GM21528 (cell line): ENCODE measurements around the gene TH.
"Not testable (repeated sequence)": the region's sequence is repeated elsewhere in the genome, so short reads cannot be mapped to it uniquely, and the experiment has no call there.

Experiments used
- ATAC-seq: cut with Tn5 transposase; IDR thresholded peaks from one replicate; pipeline ENCODE4 v1.9.1; 2021; ENCODE audit warnings: mild to moderate bottlenecking, moderate library complexity; ENCODE audit not compliant: unreplicated experiment, low FRiP score

The TH gene

DNA sequence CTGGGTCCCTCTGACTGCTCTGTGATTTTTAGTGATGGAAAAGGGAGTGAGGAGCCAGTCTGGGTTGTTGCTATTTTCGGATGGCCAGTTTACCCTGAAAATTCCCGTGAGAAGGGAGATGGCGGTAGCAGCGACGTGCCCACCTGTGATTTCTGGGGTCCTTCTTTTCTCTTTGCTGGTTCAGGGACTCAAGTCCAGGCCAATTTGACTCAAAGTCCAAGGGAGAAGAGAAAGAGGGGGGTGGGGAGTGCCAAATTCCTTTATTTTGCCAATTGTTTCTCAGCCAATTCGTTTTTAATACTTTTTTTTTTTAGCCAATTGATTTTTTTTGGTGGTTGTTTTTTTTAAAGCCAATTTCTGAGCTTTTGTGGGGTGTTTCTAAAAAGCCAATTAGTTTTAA, 39.4 kb downstream of the TH start:
- no peak for ATAC-seq

DNA sequence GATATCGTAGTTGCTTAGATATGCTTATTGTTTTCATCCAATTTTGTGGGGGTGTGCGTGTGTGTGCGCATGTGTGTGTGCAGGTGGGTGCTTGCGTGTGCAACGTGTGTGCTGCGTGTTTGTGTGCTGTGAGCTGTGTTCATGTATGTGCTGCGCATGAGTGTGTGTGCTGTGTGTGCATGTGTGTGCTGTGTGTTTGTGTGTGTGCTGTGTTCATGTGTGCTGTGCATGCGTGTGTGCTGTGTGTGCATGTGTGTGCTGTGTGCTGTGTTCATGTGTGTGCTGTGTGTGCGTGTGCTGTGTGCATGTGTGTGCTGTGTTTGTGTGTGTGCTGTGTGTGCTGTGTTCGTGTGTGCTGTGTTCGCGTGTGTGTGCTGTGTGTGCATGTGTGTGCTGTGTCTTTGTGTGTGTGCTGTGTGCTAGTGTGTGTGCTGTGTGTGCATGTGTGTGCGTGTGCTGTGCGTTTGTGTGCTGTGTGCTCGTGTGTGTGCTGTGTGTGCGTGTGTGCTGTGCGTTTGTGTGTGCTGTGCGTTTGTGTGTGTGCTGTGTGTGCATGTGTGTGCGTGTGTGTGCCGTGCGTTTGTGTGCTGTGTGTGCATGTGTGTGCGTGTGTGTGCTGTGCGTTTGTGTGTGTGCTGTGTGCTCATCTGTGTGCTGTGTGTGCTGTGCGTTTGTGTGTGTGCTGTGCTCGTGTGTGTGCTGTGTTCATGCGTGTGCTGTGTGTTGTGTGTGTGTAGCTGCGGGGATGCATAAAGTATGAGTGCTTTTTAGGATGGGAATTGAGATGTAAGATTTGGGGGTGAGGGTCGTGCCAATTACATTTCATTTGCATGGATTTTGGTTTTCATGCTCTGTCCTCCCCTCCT, 40.0 kb downstream of the TH start:
- no peak for ATAC-seq

DNA sequence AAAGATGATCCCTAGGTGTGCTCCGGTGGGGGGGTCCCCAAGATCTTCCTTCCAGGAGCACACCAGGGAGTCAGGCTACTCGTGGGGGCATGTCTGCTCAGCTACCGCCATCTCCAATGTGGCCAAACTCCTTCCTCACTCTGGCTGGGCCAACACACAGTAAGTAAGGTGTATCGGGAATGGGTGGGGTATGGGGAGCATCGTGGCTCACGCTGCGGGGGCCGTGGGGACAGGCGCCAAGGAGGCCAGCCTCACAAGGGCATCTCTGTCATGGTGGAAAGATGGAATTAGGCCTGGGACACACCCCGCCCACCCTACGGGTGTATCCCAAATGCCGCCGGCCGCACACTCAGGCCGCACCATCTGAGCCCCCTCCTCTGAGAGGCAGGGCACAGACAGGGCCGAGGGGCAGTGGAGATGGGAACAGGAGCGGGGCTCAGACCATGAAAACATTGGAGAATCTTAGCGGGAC, 40.7 kb downstream of the TH start:
- no peak for ATAC-seq

DNA sequence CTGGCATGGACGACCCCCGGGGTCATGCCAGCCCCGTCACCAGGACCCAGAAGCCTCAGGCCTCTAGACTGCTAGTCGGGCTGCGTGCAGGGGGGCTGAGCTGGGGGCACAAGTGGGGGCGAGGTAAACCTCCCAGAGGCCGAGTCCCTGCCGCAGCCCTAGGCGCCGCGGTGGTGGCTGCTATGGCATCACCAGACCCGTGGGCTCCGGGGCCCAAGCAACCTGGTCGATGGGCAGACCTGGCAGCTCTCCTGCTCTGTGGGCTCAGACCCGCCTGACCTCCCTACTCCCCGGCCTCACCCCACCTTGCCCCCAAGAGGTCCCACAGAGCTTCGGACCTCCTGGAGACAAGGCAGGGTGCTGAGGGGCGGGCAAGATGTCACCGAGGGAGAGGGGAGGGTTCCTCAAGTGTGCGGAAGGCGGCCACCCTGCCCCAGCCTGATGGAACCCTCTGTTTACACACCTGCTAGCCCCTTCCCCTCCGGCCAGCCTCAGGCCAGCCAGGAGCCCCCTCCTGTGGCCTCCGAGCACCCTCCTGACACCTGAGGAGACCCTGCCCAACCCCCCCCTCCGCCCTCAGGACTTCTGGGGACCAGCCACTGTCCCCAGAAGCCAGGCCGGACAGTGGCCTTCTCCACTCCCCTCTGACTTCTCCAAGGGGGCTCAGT, 41.8 kb downstream of the TH start:
- no peak for ATAC-seq

DNA sequence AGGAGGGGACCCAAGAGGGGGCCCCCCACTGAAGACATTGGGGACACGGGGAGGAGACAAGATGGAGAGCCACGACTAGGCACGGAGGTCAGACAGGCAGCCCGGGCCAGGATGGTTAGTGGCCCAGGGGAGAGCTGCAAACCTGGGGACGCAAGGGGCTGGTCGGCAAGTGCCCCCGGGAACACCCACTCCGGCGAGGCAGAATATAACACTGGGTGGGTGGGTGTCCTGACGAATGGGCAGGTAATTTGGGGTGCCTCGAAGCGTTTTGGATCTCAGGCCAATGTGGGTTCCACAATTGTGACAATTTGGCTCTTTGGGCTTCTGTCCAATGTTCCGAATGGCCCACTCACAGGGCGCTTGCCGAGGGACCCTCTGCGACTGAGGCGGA, 42.3 kb downstream of the TH start:
- no peak for ATAC-seq

DNA sequence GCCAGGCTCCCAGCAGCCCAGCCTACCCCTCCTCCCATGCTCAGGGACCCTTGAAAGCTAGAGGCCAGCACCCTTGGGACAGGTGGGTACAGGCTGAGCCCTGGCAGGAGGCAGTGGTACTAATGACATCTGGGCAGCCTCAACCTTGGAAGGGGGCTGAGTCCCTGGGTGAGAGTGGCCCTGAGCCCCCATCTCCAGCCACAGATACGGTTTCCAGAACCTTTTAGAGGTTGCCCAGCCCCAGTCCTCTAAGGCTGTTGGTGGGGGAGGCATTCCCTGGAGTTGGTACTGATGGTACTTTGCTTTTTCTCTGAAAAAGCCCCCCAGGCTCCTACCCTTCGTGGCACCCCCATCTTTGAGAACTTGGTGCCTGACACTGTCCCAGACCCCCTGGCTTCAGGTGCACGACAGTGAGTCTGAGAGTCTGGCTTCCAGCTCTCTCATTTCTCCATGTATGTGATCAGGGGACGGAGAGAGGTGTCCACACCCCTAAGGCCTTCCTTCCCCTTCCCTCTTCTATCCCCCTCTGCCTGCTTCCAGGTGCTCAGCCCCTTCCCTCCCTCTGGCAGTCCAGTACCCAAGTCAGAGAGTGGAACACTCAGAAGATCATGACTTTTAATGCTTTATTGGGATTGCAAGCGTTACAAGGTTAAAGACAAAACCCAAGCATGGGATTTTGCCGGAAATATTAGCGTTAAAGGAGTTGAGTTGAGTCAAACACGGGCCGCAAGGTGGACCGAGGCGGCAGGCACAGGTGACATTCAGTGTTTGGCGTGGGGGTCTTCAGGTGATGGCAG, 42.9 kb downstream of the TH start:
- no peak for ATAC-seq

DNA sequence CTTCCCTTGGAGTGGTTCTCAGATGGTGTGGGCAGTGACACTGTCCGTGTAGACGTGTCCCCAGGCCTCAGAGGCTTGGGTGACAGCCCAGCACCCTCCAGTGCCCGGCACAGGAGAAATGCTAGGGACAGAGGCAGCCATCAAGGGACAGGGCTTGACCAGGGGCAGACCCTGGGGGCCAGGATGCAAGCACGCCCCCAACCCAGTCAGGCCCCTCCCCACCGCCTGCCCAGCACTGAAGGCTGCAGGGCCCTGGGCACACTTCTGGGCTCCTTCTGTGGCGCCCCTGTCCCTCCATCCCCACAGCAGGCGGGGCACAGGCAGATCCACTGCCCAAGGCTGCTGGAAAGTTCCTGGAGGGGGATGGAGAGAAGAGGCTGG, 43.5 kb downstream of the TH start:
- no peak for ATAC-seq

DNA sequence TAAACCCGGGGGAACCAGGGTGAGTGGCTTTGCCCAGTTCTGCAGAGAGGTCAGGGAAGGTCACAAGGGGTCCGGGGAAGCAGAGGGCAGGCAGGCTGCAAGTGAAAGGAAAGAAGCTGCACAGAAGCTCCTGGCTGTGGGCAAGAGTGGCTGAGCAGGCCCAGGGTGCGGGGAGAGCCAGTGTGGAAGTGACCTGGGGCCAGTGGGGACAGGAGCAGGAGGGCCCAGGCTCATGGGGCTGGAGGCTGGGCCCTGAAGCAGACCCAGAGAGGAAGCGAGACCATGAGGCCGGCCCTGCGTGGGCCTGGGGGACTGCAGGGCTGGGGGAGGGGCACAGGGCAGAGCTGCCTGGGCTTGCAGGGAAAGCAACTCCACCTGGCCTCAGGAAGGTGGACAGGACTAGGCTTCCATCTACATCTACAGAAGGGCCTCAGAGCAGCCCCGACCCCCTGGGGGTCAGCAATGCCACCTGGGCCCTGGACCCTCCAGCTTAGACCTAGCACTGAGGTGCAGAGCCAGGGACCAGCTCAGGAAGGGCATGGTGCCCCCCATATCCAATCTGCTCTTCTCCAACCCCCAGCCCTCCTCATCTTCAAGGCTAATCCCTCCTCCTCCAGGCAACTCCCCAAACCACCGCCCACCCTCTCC, 44.0 kb downstream of the TH start:
- no peak for ATAC-seq

DNA sequence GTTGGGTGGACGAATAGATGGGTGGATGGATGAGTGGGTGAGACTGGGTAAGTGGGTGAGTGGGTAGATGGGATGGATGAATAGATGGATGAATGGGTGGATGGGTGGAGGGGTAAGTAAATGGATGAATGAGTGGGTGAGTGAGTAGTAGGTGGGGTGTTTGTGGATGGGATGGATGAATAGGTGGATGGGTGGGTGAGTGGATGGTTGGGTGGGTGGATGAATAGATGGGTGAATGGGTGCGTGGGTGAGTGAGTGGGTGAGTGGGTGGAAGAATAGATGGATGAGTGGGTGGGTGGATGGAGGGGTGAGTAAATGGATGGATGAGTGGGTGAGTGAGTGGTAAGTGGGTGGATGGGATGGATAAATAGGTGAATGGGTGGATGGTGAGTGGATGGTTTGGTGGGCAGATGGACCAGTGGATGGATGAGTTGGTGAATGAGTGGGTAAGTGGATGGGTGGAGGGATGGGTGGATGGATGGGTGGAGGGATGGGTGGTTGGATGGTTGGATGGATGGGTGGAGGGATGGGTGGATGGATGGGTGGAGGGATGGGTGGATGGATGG, 45.0 kb downstream of the TH start:
- no peak for ATAC-seq

DNA sequence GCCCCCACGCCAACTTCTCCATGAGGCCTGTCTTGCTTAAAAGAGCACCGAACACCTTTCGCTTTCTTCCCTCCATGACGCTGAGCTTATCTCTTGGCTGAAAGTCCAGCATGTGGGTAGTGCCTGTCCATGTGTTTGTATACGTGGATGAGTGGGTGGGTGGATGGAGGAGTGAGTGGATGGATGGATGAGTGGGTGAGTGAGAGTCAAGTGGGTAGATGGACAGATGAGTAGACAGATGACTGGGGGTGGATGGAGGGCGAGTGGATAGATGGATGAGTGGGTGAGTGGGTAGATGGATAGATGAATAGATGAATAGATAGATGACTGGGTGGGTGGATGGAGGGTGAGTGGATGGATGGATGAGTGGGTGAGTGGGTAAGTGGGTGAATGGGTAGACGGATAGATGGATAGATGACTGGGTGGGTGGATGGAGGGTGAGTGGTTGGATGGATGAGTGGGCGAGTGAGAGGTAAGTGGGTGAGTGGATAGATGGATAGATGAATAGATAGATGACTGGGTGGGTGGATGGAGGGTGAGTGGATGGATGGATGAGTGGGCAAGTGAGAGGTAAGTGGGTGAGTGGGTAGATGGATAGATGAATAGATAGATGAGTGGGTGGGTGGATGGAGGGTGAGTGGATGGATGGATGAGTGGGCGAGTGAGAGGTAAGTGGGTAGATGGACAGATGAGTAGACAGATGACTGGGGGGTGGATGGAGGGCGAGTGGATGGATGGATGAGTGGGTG, 46.7 kb downstream of the TH start:
- not testable (repeated sequence) for ATAC-seq

DNA sequence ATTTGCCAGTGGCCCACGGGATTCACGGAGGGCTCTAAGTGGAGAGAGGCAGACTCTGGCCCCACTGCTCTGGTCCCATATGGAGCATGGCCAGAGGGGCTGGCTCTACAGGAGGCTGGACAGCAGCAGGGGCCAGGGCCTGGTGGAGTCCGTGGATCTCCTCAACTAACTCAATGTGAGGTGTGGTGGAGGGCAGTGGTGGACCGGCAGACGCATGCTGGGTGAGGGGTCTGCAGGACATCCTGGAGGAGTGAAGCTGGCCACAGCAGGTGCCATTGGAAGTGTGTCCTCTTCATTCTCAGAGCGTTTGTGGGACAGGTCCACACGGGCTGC, 48.0 kb downstream of the TH start:
- no peak for ATAC-seq

DNA sequence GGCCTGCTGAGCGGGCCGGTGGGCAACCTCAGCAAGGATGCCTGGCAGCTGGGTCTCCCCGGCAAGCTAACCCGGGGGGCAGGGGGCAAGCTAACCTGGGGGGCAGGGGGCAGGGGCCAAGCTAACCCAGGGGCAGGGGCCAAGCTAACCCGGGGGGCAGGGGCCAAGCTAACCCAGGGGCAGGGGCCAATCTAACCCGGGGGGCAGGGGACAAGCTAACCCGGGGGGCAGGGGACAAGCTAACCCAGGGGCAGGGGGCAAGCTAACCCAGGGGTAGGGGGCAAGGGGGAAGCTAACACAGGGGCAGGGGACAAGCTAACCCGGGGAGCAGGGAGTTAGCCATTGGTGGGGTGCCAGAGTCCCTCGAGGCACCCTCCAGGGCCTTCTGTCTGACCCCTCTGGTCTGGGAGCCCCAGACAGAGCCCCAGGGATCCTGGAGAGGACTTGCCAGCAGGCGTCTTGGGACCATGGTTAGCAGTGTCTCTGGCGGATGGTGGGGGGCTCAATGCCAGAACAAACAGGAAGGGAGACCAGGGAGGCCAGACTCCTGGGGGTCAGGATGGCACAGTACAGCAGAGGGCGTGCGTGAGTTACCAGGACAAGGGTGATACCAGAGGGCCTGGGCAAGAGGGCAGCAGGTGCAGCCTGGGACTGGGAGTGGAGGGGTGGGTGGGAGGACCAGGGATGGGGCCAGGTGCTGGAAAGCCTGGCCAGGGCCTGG, 48.5 kb downstream of the TH start:
- ATAC-seq, result no peak

DNA sequence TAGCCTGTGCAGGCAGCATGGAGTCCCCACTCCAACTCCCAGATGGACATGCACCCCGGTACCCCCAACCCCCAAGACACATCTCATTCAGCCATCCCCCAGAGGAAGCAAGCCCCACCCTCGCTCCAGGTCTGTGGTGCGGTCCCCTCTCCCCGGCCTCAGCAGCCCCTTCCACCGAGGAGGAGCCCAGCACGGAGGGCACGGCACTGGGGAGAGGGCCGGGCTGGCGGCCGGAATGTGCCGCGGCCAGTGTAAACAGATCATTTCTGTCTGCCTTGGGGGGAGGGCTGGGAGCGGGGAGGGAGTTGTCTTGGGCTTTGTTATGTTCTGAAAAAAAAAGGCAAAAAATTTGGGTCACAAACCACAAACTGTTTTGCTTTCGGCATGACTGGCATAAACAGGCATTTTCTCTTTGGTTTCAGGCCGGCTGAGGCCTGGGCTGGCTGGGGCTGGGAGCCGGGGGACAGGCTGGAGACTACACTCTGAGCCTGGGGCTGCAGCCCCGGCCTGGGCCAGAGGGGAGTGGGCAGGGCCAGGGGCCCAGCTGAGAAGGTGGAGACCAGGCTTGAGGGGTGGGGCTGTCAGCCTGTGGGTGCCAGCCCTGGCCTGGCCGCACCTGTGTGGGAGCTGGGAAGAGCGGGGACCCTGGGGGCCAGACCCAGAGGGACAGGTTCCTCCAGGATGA, 49.3 kb downstream of the TH start:
- no peak for ATAC-seq

DNA sequence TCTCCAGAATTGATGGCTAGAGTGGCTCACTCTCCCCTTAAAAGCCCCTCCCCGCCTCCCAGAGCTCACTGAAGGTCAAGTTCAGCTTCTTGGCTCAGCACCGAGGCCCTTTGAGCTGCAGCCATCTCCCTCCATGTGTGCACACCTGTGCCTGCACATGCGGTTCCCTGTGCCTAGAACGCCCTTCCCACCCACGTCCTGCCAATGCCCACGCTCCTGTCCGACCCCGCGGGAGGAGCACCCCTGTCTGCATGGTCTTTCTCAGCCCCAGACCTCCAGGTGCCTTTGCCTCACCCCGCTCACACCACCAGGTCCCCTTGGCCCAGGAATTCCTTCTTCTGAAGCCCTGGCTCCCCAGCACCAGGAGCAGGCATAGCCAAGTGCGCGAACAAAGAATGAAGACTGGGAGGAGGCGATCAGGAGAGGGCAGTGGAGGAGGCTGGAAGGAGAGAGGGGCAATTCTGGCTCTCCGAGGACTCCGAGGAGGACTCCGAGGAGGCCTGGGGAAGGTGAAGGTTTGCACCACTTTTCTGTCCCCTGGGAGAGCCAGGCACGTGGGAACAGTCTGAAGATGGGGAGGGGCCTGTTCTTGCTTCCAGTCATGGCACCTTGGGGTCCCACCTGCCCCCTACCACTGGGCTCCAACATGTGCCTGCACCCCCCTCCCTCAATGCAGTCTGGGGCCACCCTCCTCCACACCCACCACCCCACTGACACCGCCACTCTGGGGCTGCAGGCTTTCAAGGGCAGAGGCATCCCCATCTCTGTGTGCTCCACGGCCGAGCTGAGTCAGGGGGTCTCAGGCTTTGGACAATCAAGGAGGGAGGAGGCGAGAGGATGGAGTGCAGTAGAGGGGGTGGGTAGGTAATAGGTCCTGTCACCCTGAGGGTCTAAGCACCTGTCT, 50.1 kb downstream of the TH start:
- ATAC-seq, result no peak

DNA sequence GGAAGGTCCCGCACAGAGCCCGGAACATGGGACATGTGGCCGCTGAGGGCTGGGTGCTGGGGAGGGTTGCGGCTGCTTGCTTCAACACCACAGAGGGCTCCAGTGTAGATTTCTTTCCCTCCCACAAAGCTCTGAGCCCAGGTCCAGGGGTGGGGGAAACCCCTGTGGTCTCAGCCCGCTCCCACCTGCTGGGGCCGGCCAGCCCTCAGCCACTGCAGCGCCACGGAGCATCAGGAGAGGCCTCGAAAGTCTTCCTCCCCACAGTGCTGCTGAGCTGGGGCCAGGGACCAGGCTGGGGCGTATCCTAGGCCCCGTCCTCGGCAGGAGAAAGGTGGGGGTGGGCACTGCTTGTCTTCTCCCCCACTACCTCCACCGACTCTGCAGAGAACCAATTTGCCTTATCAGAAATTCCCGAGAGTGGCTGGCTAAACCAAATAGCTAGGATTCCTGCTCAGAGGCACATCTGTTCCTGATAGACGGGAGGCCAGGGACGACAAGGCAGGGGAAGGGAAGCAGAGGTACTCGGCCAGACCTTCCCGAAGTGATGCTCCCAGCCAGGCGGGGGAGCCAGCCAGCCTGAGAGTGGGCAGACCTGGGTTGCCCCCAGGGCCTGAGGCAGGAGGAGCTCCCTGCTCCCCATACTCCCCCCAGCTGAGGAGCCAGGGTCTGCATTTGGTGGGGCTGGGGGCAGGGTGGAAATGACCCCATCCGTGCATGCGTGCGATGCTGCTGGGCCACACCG, 51.1 kb downstream of the TH start:
- ATAC-seq, result no peak

DNA sequence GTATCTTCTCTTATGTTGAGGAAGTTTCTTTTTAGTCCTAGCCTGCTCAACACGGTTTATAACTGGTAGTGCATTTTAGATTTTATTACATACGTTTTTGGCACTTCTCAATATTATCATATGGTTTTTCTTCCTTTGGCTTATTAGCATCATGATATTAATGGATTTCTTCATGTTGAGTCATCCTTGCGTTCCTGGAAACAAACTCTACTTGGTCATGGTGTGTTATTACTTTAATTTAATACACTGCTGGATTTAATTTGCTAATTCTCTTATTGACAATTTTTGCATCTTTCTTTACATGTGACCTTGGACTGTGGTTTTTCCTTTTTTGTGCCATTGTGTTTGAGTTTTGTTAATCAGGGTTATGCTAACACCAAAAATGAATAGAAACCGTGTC, 52.9 kb downstream of the TH start:
- no peak for ATAC-seq

DNA sequence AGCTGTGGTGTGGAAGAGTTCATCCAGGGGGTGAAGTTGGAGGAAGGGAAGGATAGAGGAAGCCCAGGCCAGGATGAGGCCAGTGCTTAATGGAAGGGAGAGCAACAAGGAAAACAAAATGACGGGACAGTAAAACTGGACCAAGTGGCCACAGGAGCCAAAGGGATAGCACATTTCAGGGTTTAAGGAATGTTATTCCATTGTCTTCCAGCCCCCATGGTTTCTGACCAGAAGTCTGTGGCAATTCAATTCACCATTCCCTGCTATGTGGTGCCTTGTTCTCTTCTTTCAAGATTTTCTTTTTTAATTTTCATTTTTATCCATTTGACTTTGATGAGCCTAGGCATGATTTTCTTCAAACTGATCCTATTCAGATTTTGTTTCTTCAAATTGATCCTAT, 54.9 kb downstream of the TH start:
- ATAC-seq, result no peak
